AG04450 (cell line): ENCODE results near the gene RTP5. TPM values are rescaled to one million over a fixed set of nuclear protein-coding genes. Genes with fewer than 3 reads are reported as not detected.
A peak's percentile ranks its signal among the peaks of the same experiment; 100 is the strongest.
"Not testable (repeated sequence)": the region's sequence is repeated elsewhere in the genome, so short reads cannot be mapped to it uniquely, and the experiment has no call there.

Experiments
- CTCF ChIA-PET: fragments of 300-600, 350-600 bp; formaldehyde crosslinking; extraction: SDS; loops from one replicate; lab custom pipeline; 2022; ENCODE audit warnings: antibody characterized with exemption, inconsistent platforms; lab: Charles Lee
- POLR2A ChIA-PET: fragments of 350-600 bp; formaldehyde crosslinking; extraction: SDS; loops from one replicate; lab custom pipeline; 2021; ENCODE audit warnings: antibody characterized with exemption, inconsistent platforms; lab: Yijun Ruan, JAX
- DNase-seq: peaks from one replicate; pipeline ENCODE4 v3.0.0-alpha.2; 2011; ENCODE audit warnings: low read depth, low spot score
- H3K27ac ChIP-seq: one replicate; pipeline ENCODE4 v1.5.1; 2012; ENCODE audit warnings: low read depth, low read length, control low read depth
- H3K27me3 ChIP-seq: one replicate; pipeline ENCODE4 v1.6.0; 2012; ENCODE audit warnings: low read length; ENCODE audit not compliant: control insufficient read depth, insufficient read depth
- H3K4me3 ChIP-seq: 2 replicates; pipeline ENCODE4 v1.5.1; 2011; ENCODE audit warnings: mild to moderate bottlenecking, low read depth, low read length, control low read depth
- H3K9me3 ChIP-seq: 2 replicates; pipeline ENCODE4 v1.5.1; 2012; ENCODE audit warnings: low read length; ENCODE audit not compliant: control insufficient read depth, insufficient read depth
- CTCF ChIP-seq: IDR thresholded peaks from 2 replicates; pipeline ENCODE4 v1.5.1; 2011; ENCODE audit warnings: low read depth, low read length, control low read depth, inconsistent platforms
- polyA plus RNA-seq: library from polyadenylated mRNA; depleted of rRNA; stranded (reverse); fragments of >200 nt; gene quantifications from 2 replicates; pipeline ENCODE4 v1.2.3, GENCODE V29; 2011

Gene RTP5
- polyA plus RNA-seq, 1 experiment: not detected

GRCh38 chr2:241873081-241873802 is 3.7 kb downstream of the RTP5 start:
- peaks cover 10% of the 10 kb centered on the region for H3K27me3 ChIP-seq
- H3K9me3 ChIP-seq: peaks cover 25% of the 10 kb centered on the region
- H3K27ac ChIP-seq: no peak overlapping the region
- POLR2A ChIA-PET: no interaction called here
- CTCF ChIA-PET: no interaction called here
- no peak overlapping the region for H3K4me3 ChIP-seq
- no peak for TF ChIP-seq CTCF
- DNase-seq: no peak

GRCh38 chr2:241873803-241874110 is 4.2 kb downstream of the RTP5 start:
- Histone ChIP-seq H3K4me3 (no peak overlapping the region), H3K9me3 (peaks cover 25% of the 10 kb centered on the region), H3K27ac (no peak overlapping the region), H3K27me3 (peaks cover 7% of the 10 kb centered on the region)
- no peak for DNase-seq
- ChIA-PET CTCF (no interaction called here), POLR2A (no interaction called here)
- no peak for TF ChIP-seq CTCF

GRCh38 chr2:241874277-241874925 is 4.9 kb downstream of the RTP5 start:
- ChIA-PET CTCF (no interaction called here), POLR2A (no interaction called here)
- TF ChIP-seq CTCF: no peak
- Histone ChIP-seq H3K4me3 (no peak overlapping the region), H3K27me3 (peaks cover 2% of the 10 kb centered on the region), H3K9me3 (peaks cover 25% of the 10 kb centered on the region), H3K27ac (no peak overlapping the region)
- DNase-seq: no peak

GRCh38 chr2:241875754-241876527 is 6.4 kb downstream of the RTP5 start:
- TF ChIP-seq CTCF: peak; percentile 37
- H3K27ac ChIP-seq, POLR2A ChIA-PET, H3K4me3 ChIP-seq, CTCF ChIA-PET, DNase-seq, H3K27me3 ChIP-seq: not testable (repeated sequence)
- peaks cover 25% of the 10 kb centered on the region for H3K9me3 ChIP-seq
